Activated T-helper 1 cell treated with anti-CD3 and anti-CD28 coated beads, Interleukin-2, amount 50 U/mL, for 16 hours (primary cell): ENCODE measurements around the gene SLC51A.

ENCODE experiments used
- DNase-seq, 2 donors: peaks; one replicate each; pipeline ENCODE4 v3.0.0-alpha.2; 2020; ENCODE audit warnings: low read depth in 1 of 2, low spot score in 1 of 2

Gene SLC51A

GRCh38 chr3:196215493-196216020, 777 bp upstream of the SLC51A start:
- DNase-seq: no peak

GRCh38 chr3:196216681-196217211, 412 bp downstream of the SLC51A start:
- DNase-seq: no peak

- no peak for DNase-seq
These were observed 1.2 kb downstream of the SLC51A start for GRCh38 chr3:196217307-196218154.

- no peak for DNase-seq
These were observed 1.9 kb downstream of the SLC51A start for GRCh38 chr3:196218155-196218712.

- DNase-seq: peak in 1 of 2 donors; percentile 35
These were observed 3.0 kb downstream of the SLC51A start for GRCh38 chr3:196219194-196219969.

- no peak for DNase-seq
These were observed 3.6 kb downstream of the SLC51A start for GRCh38 chr3:196219970-196220311.

GRCh38 chr3:196220587-196220986, 4.3 kb downstream of the SLC51A start:
- no peak for DNase-seq

- no peak for DNase-seq
These were observed 4.7 kb downstream of the SLC51A start for GRCh38 chr3:196220991-196221390.

- DNase-seq: no peak
These were observed 6.7 kb downstream of the SLC51A start for GRCh38 chr3:196222876-196223595.

GRCh38 chr3:196225086-196225485, 8.8 kb downstream of the SLC51A start:
- no peak for DNase-seq

GRCh38 chr3:196225763-196226364, 9.5 kb downstream of the SLC51A start:
- no peak for DNase-seq

GRCh38 chr3:196227121-196227561, 10.8 kb downstream of the SLC51A start:
- no peak for DNase-seq

- no peak for DNase-seq
These were observed 11.5 kb downstream of the SLC51A start for GRCh38 chr3:196227629-196228493.

- DNase-seq: no peak
These were observed 16.0 kb downstream of the SLC51A start for GRCh38 chr3:196232154-196232881.

- DNase-seq: no peak
These were observed 16.5 kb downstream of the SLC51A start for GRCh38 chr3:196232882-196233251.

GRCh38 chr3:196235452-196236122, 19.3 kb downstream of the SLC51A start:
- DNase-seq: no peak

- DNase-seq: no peak
These were observed 19.9 kb downstream of the SLC51A start for GRCh38 chr3:196236223-196236622.

- DNase-seq: no peak
These were observed 20.9 kb downstream of the SLC51A start for GRCh38 chr3:196237203-196237602.
